OCI-LY7 (cell line): Measurements from ENCODE around the gene AMPD3. TPM values are rescaled to one million over a fixed set of nuclear protein-coding genes. Genes with fewer than 3 reads are reported as not detected.

Source experiments
- BruUV-seq: library from RNA; stranded (reverse); fragments of 400-500 nt; replicated peaks from 2 replicates; lab custom pipeline; 2021; lab: Mats Ljungman, UMichigan
- CTCF ChIA-PET: fragments of 300-600 bp; sonication (Branson Sonifier 250); formaldehyde crosslinking; loops from one replicate; lab custom pipeline; 2022; ENCODE audit warnings: antibody characterized with exemption; ENCODE audit not compliant: unreplicated experiment; lab: Charles Lee
- POLR2A ChIA-PET: fragments of 300-600 bp; sonication (Branson Sonifier 250); formaldehyde crosslinking; loops from one replicate; lab custom pipeline; 2022; ENCODE audit warnings: antibody characterized with exemption; lab: Charles Lee
- DNase-seq: peaks from one replicate; pipeline ENCODE4 v3.0.0-alpha.2; 2015; ENCODE audit warnings: low spot score
- H2AFZ ChIP-seq: fragments of 200-600 bp; sonication (generic), shearing (Covaris generic); 2 replicates; pipeline ENCODE4 v1.6.1; 2014; ENCODE audit warnings: mild to moderate bottlenecking, antibody characterized with exemption, low read length, moderate library complexity
- H3K27ac ChIP-seq: fragments of 200-600 bp; sonication (generic); 2 replicates; pipeline ENCODE4 v1.5.1; 2014; ENCODE audit warnings: mixed run types, low read depth, mild to moderate bottlenecking, moderate library complexity, low read length, inconsistent platforms; ENCODE audit not compliant: poor library complexity, severe bottlenecking
- H3K36me3 ChIP-seq: fragments of 200-600 bp; sonication (generic); 2 replicates; pipeline ENCODE4 v1.6.1; 2014; ENCODE audit warnings: mild to moderate bottlenecking, antibody characterized with exemption, low read length, moderate library complexity, mixed read lengths; ENCODE audit not compliant: insufficient read depth
- H3K4me1 ChIP-seq: fragments of 200-600 bp; sonication (generic); 2 replicates; pipeline ENCODE4 v1.5.1; 2014; ENCODE audit warnings: mild to moderate bottlenecking, low read length; ENCODE audit not compliant: insufficient read depth, poor library complexity, severe bottlenecking
- H3K4me2 ChIP-seq: fragments of 200-600 bp; sonication (generic); 2 replicates; pipeline ENCODE4 v1.6.1; 2014; ENCODE audit warnings: mild to moderate bottlenecking, low read length
- H3K4me3 ChIP-seq: fragments of 200-600 bp; sonication (generic); 2 replicates; pipeline ENCODE4 v1.5.1; 2014; ENCODE audit warnings: mild to moderate bottlenecking, low read depth, low read length; ENCODE audit not compliant: poor library complexity, severe bottlenecking
- H3K79me2 ChIP-seq: fragments of 200-600 bp; sonication (generic); 2 replicates; pipeline ENCODE4 v1.6.1; 2016; ENCODE audit warnings: low read depth, mild to moderate bottlenecking, low read length, moderate library complexity, mixed read lengths; ENCODE audit not compliant: insufficient read depth
- H3K9me2 ChIP-seq: fragments of 200-600 bp; sonication (generic); 2 replicates; pipeline ENCODE4 v1.6.1; 2016; ENCODE audit warnings: mild to moderate bottlenecking, low read length, mixed read lengths; ENCODE audit not compliant: insufficient read depth
- H3K9me3 ChIP-seq: fragments of 200-600 bp; sonication (generic); 2 replicates; pipeline ENCODE4 v1.6.1; 2014; ENCODE audit warnings: mild to moderate bottlenecking, mixed run types, low read length, mixed read lengths
- H4K20me1 ChIP-seq: fragments of 200-600 bp; sonication (generic); 2 replicates; pipeline ENCODE4 v1.6.1; 2014; ENCODE audit warnings: mild to moderate bottlenecking, antibody characterized with exemption, low read length, moderate library complexity, mixed read lengths; ENCODE audit not compliant: insufficient read depth
- EZH2phosphoT487 ChIP-seq: fragments of 200-600 bp; sonication (generic); IDR thresholded peaks from 2 replicates; pipeline ENCODE4 v1.6.1; 2018; ENCODE audit warnings: low read depth, borderline replicate concordance, mild to moderate bottlenecking, mixed run types, antibody characterized with exemption, low read length, moderate library complexity, mixed read lengths
- intact Hi-C: fragments of 100-400 bp; cut with micrococcal nuclease; formaldehyde crosslinking; loops from one replicate; pipeline ENCODE4 v1.10.0; 2022; ENCODE audit not compliant: unreplicated experiment
- total RNA-seq, 2 experiments: library from RNA; depleted of rRNA in 1 of 2; stranded (reverse); fragments of >200 nt in 1 of 2; shearing (Covaris generic) in 1 of 2; gene quantifications; 2 replicates each; pipeline ENCODE4 v1.2.3, GENCODE V29; 2014 to 2022
- TF ChIP-seq, protein P1 (sequence below): fragments of 200-600 bp; sonication (generic); conservative IDR thresholded peaks from 2 replicates; pipeline ENCODE4 v1.5.1; 2014; ENCODE audit warnings: mild to moderate bottlenecking, antibody characterized with exemption, low read length, moderate library complexity, mixed read lengths

Gene AMPD3
- total RNA-seq, 2 experiments from 2014 or later: 13.5 to 25.6 TPM

DNA sequence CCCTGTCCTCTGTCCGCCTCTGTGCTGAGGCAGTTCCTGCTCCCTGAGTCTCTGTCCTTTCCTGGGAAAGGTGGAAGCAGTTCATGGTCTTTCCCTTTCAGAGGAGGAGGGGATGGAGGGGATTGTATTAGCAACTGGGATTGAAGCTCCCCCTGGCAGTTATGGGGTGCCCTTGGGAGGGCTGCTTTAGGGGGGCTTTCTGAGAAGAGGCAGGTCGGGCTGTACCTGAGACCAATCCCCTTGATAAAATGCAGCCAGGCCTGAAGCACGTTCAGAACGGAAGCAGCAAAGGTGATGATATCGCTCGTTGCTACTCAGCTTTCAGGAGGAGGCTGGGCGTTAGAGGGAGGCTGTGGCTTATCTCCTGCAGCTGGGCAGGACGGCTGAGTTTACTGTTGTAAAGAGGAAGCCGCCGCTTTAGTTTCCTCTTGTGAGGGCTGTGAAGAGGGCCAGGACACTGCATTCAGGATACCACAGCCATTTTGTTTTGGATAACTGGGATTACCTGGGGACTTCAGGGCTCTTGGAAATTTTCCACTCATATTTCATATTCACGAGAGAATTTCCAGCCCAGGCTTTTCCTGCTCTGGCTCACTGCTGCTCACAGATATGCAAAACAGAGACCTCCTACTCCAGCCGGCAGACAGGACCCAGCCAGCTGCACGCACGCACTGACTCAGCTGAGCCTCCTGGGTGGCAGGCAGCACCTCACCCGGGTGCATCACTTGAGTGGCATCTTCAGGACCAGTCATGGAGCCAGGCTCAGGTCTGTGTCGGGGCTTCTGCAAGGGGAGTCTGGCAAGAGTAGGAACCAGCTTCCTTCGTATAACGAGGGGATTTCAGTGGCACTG lies 798 bp downstream of the AMPD3 start:
- peak overlapping the region; percentile 93 for H3K27ac ChIP-seq
- H3K79me2 ChIP-seq: peaks cover 38% of the 10 kb centered on the region
- peak overlapping the region; percentile 75; the same call in 1 of the 2 replicates for H2AFZ ChIP-seq
- H4K20me1 ChIP-seq: no peaks in the 10 kb centered on the region
- POLR2A ChIA-PET: interaction anchor here (0.7 to 7.6 kb wide), 15 partner anchors 13 to 976 kb away, joined by 3 to 97 read pairs (median 6); partner anchors contain the start of genes EIF4G2, RNF141 and ZBED5
- CTCF ChIA-PET: interaction anchor here (0.6 to 1.8 kb wide), 4 partner anchors 15 to 1597 kb away, joined by 3 to 6 read pairs (median 4); partner anchors contain the start of gene RNF141
- peaks cover 72% of the 10 kb centered on the region for H3K4me1 ChIP-seq
- H3K4me2 ChIP-seq: peak overlapping the region; percentile 85
- no TSS peak for BruUV-seq
- intact Hi-C loops: loop anchor here (2.0 to 10.0 kb wide), 7 partner anchors 49 to 771 kb away; partner anchors contain the start of genes CTR9, RNF141 and ZBED5
- TF ChIP-seq, protein P1, sequence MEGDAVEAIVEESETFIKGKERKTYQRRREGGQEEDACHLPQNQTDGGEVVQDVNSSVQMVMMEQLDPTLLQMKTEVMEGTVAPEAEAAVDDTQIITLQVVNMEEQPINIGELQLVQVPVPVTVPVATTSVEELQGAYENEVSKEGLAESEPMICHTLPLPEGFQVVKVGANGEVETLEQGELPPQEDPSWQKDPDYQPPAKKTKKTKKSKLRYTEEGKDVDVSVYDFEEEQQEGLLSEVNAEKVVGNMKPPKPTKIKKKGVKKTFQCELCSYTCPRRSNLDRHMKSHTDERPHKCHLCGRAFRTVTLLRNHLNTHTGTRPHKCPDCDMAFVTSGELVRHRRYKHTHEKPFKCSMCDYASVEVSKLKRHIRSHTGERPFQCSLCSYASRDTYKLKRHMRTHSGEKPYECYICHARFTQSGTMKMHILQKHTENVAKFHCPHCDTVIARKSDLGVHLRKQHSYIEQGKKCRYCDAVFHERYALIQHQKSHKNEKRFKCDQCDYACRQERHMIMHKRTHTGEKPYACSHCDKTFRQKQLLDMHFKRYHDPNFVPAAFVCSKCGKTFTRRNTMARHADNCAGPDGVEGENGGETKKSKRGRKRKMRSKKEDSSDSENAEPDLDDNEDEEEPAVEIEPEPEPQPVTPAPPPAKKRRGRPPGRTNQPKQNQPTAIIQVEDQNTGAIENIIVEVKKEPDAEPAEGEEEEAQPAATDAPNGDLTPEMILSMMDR: no peak
- TF ChIP-seq EZH2phosphoT487: no peak
- no peaks in the 10 kb centered on the region for H3K9me2 ChIP-seq
- no peaks in the 10 kb centered on the region for H3K9me3 ChIP-seq
- H3K36me3 ChIP-seq: no peaks in the 10 kb centered on the region
- peak overlapping the region; percentile 73 for H3K4me3 ChIP-seq
- DNase-seq: peak; percentile 93

DNA sequence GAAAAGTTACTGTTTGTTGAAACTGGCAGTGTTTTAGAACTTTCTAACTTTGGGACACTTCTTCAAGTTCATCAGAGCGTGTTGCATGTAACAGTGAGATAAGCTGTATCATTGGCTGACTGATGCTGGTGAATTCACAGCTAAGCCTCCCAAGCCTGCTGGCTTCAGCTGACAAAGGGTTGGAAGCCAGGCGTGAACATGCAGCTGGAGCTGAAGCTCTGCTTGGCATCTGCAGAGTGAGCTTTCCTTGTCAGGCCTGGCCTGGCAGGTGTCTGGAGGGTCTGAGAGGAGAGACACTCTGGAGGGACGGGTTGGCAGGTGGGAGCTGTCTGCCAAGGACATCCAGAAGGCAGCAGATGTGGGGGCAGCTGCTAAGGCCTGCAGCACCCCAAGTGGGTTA lies 1.5 kb downstream of the AMPD3 start:
- DNase-seq: peak; percentile 85
- H3K79me2 ChIP-seq: peaks cover 44% of the 10 kb centered on the region
- BruUV-seq: no TSS peak
- H2AFZ ChIP-seq: peak overlapping the region; percentile 75; the same call in 1 of the 2 replicates
- H4K20me1 ChIP-seq: no peaks in the 10 kb centered on the region
- peak overlapping the region; percentile 73 for H3K4me3 ChIP-seq
- CTCF ChIA-PET: interaction anchor here (0.6 to 1.8 kb wide), 3 partner anchors 43 to 1596 kb away, joined by 3 to 6 read pairs (median 4); partner anchors contain the start of gene RNF141
- POLR2A ChIA-PET: interaction anchor here (0.7 to 7.6 kb wide), 12 partner anchors 13 to 975 kb away, joined by 4 to 97 read pairs (median 6); partner anchors contain the start of genes EIF4G2, RNF141 and ZBED5
- H3K36me3 ChIP-seq: peaks cover 6% of the 10 kb centered on the region
- peaks cover 71% of the 10 kb centered on the region for H3K4me1 ChIP-seq
- H3K27ac ChIP-seq: peak overlapping the region; percentile 93
- TF ChIP-seq EZH2phosphoT487: no peak
- TF ChIP-seq, protein P1: no peak
- intact Hi-C loops: loop anchor here (2.0 to 10.0 kb wide), 7 partner anchors 50 to 772 kb away; partner anchors contain the start of genes CTR9, RNF141 and ZBED5
- H3K9me2 ChIP-seq: no peaks in the 10 kb centered on the region
- H3K4me2 ChIP-seq: peak overlapping the region; percentile 85
- H3K9me3 ChIP-seq: no peaks in the 10 kb centered on the region
